Breast epithelium (tissue), 3 donors: Measurements from ENCODE around the gene FCN2.

Experiments
- POLR2A ChIP-seq: fragments of 450-650 bp; IDR thresholded peaks from one replicate; pipeline ENCODE4 v1.6.1; 2016; ENCODE audit warnings: antibody characterized with exemption, mild to moderate bottlenecking, moderate library complexity
- TF ChIP-seq, protein P1 (sequence below), 3 donors: fragments of 450-650 bp; IDR thresholded peaks; one replicate each; pipeline ENCODE4 v1.5.1; 2016 to 2017; ENCODE audit warnings: antibody characterized with exemption in 3 of 3, mild to moderate bottlenecking in 3 of 3, moderate library complexity in 3 of 3

DNA sequence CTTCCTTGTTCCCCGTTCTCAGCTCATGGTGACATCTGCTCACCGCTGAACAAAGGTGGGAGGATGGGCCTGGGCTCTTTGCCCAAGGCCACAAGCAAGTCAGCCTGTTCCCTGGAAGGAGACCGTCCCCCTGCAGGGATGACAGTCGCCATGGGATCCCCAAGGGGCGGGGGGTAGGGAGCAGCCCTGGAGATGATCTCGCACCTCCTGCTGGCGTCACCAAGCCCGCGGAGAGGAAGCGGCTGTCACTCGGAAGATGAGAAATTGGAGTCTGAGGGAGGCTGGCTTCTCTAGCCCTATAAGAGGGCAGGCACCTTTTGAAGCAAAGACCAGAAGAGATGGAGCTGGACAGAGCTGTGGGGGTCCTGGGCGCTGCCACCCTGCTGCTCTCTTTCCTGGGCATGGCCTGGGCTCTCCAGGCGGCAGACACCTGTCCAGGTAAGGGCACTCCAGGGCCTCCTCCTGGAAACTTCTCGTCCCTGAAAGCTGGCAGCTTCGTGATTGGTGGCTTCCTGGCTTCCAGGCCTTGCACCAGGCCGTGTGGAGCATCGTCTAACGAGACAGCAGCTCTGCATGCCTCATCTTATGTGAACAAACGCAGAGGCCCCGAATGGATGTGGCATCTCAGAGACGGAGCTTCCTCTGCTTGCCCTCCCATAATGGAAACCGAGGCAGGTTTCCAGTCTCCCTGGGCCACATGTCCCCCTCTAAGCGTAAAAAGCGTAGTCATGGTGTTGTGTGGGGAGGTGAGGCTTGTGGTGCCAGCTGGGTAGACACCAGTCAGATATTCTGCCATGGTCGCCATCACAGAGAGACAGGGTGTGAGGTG lies at the start of gene FCN2:
- TF ChIP-seq, protein P1, sequence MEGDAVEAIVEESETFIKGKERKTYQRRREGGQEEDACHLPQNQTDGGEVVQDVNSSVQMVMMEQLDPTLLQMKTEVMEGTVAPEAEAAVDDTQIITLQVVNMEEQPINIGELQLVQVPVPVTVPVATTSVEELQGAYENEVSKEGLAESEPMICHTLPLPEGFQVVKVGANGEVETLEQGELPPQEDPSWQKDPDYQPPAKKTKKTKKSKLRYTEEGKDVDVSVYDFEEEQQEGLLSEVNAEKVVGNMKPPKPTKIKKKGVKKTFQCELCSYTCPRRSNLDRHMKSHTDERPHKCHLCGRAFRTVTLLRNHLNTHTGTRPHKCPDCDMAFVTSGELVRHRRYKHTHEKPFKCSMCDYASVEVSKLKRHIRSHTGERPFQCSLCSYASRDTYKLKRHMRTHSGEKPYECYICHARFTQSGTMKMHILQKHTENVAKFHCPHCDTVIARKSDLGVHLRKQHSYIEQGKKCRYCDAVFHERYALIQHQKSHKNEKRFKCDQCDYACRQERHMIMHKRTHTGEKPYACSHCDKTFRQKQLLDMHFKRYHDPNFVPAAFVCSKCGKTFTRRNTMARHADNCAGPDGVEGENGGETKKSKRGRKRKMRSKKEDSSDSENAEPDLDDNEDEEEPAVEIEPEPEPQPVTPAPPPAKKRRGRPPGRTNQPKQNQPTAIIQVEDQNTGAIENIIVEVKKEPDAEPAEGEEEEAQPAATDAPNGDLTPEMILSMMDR (IDR thresholded peaks at IDR 0.05), result no peak
- no peak for TF ChIP-seq POLR2A
